Stimulated activated CD4-positive, alpha-beta T cell treated with anti-CD3 and anti-CD28 coated beads, Interleukin-12 subunit alpha, Interleukin-12 subunit beta, amount 100 ng/mL, for 24 hours (primary cell): ENCODE data around the gene RSPH1.

Experiments used
- DNase-seq, 2 experiments: peaks; one replicate each; pipeline ENCODE4 v3.0.0-alpha.2; 2020; ENCODE audit warnings: low read depth in 2 of 2

Gene RSPH1

GRCh38 chr21:42430521-42430920, 65.5 kb downstream of the RSPH1 start:
- DNase-seq, result no peak

- DNase-seq, result no peak
These were observed 66.2 kb downstream of the RSPH1 start for GRCh38 chr21:42429856-42430255.

- no peak for DNase-seq
These were observed 67.0 kb downstream of the RSPH1 start for GRCh38 chr21:42429021-42429420.

- no peak for DNase-seq
These were observed 68.1 kb downstream of the RSPH1 start for GRCh38 chr21:42427809-42428419.

- DNase-seq, result no peak
These were observed 69.0 kb downstream of the RSPH1 start for GRCh38 chr21:42426876-42427480.

- DNase-seq, result no peak
These were observed 69.6 kb downstream of the RSPH1 start for GRCh38 chr21:42426424-42426823.

GRCh38 chr21:42425591-42425990, 70.4 kb downstream of the RSPH1 start:
- DNase-seq, result no peak

GRCh38 chr21:42424914-42425541, 71.0 kb downstream of the RSPH1 start:
- no peak for DNase-seq

- no peak for DNase-seq
These were observed 72.3 kb downstream of the RSPH1 start for GRCh38 chr21:42423685-42424084.

GRCh38 chr21:42423197-42423675, 72.8 kb downstream of the RSPH1 start:
- DNase-seq, result no peak
